ENCODE results near the gene DKK3.

DKK3 gene

GRCh38 chr11:11966826-11967668, 41.4 kb downstream of the DKK3 start:
- DNase-seq, result peak; percentile 32

DNA sequence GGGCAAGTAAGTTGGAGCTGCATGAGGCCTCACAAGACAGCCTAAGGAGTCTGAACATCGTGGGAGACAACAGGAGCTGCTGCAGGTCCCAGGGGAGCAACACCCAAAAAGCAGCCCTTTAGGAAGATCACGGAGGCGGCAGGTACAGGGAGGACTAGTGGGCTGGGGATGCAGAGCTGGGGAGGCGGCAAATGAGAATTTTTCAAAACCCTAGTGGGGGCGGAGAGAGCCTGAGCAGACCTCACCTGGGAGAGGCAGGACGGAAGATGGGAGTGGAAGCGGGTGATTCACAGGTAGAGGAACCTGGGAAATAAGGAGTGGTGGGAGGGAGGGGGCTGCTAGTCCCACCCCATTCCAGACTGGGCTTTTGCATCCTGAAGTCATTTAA, 42.1 kb downstream of the DKK3 start:
- DNase-seq, result no peak

GRCh38 chr11:11965656-11966353, 42.6 kb downstream of the DKK3 start:
- DNase-seq, result no peak

DNA sequence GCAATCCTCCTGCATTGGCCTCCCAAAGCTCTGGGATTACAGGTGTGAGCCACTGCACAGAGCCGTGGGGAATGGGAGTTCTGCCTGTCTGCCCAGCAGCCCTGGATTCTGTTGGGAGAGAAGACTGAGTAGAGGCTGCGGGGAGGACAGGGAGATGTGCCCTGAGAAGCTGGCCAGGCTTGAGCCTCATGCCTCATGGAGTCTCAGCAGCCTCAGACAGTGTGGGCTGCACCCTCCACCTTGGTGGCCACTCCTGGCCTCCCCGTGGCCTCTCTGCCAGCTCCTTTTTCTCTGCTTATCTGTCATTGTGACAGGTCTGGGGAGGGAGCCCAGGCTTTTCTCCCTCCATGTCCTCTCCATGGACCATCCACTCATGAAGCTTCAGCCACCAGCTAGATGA, 43.2 kb downstream of the DKK3 start:
- no peak for DNase-seq

DNA sequence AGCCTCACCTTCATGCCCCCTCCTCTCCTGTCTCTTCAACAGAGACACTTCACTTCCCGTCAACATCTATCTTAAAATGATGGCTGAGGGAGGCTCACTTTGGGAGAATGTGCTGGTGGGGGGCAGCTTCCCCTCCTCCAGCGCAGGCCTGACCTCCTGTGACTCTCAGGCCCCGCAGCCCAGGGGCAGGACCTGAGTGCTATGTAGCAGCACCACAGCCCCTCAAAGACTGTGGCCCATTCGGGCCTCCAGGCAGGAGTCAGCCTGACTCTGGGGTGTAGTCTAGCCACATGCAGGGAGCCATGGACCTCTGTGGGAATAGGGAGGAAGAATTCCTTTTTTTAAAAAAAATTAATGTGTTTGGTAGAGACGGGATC, 43.7 kb downstream of the DKK3 start:
- no peak for DNase-seq

DNA sequence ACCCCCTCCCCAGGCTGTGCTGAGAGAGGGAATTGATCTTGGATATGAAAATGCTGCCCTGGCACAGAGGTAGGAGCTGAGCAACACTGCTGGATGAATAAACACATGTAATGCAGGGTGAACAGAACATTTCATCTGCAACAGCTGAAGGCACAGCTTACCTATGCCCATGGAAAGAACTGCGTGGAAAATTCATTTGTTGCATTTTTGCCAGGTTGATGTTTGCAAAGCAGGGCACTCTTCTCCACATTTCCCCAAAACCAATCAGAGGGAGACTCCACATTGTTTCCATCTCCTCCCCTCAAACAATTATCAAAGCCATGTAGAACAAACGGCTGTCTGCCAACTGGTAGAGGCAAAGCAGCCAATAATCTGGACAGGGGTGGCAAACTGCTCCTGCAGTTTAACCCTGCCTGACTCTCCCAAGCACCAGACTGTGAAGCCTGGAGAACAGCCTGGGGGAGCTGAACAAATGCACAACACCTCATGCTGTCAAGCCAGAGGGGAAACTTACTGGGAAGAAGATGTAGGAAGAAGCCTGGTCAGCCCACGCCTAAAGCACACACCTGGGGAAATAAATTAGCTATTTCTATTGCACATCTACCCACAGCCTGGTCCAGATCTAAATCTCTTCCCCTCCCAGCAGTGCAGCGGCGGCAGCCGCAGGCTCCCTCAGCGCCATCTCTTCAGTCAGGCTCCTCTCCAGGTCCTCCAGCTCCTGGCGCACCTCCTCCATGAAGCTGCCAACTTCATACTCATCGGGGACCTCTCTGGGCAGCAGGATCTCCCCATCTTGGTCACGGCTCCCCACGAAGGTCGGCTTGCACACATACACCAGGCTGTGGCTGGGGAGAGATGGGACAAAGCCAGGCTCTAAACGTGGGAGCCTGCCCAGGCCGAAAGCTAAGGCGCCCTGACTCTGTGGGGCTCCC, 44.3 kb downstream of the DKK3 start:
- DNase-seq, result no peak

DNA sequence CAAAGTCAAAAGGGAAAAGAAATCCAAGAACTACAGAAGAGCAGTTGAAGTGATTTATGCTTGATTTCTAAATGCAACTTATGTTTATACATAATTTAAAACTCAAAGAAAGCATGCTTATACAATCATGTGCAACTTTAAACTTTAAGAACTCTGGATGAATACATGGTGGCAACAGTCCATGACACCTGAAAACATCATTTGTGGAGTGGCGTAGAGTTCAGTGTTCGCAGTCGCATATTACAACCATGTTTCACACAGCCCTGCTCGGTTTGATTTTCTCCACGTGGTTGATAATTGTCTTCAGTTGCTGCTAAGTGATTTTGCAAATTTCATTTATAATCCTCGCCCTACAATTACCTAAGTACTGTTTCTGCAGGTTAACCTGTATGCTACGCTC, 45.4 kb downstream of the DKK3 start:
- no peak for DNase-seq

GRCh38 chr11:11961399-11962028, 46.9 kb downstream of the DKK3 start:
- DNase-seq, result no peak

DNA sequence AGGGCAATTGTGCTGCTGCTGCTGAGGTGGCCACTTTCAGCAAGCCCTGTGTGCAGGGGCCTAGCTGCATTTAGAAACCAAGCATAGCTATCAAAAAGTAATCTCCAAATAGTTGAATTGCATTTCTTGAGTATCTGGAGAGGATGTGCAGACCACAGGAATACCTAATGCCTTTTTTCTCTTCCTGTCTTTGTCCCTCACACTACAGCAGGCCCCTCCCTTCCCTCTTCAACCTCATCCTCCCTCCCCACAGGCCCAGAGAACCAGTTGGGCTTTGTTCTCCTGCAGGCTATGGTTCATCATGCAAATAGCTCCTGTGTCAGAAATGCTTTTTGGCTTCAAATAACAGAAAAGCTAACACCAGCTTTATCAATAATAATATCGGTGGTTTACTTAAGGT, 47.7 kb downstream of the DKK3 start:
- DNase-seq, result no peak

DNA sequence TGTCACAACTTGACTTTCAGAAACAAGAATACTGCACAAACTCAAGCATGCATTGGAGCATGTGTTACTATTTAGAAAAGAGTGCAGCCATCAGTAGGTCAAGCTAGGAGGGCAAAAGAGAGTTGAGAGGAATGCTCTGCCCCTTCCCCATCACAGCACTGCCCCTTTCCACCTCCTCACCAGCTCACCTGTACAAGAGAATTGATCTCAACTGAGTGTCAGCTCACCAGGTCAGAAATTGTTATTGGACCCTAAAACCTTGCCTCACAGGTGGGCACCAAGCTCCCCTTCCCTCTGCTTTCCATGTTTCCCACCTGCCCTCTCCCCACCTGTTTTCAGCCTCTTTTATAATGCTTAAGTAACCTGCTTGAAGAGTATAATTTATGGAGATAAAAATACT, 48.8 kb downstream of the DKK3 start:
- DNase-seq, result no peak

GRCh38 chr11:11958403-11959231, 49.8 kb downstream of the DKK3 start:
- no peak for DNase-seq

- no peak for DNase-seq
Measured at GRCh38 chr11:11956006-11956405, 52.4 kb downstream of the DKK3 start.

GRCh38 chr11:11952036-11952435, 56.4 kb downstream of the DKK3 start:
- no peak for DNase-seq

DNA sequence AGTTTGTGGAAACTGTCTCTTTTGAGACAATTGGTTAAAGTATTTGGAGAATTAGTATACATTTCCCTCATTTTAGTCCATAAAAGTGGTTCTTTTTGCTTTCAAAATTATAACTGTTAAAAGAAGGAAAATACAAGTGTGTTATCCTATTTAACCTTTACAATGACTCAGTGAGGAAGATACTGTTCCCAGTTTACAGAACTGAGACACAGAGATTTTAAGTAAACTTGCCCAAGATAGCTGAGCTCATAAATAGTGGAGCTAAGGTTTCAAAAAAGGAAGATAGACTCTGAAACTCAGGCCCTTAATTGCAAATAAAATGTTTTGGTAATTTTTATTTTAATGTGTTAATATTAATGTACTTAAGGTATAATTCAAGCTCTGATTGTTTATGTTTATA, 58.9 kb downstream of the DKK3 start:
- DNase-seq, result no peak

DNA sequence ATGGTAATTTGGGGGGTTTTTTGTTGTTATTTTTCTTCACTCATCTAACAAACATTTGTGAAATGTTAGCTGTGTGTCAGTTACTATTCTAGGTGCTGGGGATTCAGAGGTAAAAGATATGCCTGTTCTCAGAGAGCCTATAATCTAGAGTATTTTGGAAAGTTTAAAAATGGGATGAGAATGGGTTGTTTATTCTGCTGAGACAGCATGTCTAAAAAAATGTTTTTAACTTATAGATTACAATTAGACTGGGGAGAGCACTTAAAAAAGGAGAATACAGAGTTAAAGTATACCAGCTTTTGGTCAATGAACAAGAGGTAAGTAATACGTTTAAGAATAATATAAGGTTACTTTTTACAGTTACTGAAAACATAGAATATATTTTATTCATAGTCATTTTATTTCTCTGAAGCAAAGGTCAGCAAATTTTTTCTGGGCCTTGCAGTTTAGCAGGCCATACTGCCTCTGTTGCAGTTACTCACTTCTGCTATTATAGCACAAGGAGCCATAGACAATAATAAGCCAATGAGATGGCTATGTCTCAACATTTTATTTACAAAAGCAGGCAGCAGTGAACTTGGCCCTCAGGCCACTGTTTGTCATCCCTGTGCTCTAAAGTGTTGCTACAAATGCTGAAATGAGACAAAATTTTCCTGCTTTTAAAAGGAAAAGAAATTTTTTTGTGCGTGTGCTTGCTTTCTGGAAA, 60.0 kb downstream of the DKK3 start:
- no peak for DNase-seq

DNA sequence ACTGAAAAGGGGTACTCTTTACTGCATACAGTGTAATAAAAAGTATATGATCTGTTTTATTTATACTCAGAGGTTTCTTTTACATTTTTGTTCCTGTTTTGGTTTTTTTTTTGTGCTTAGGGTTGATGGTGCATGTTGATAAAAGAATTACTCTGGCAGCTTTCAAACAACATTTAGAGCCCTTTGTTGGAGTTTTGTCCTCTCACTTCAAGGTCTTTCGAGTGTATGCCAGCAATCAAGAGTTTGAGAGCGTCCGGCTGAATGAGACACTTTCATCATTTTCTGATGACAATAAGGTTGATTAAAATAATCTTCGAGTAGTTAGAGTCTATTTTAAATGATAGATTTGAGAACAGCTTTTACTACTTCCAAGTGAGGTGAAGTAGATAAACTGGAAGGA, 60.6 kb downstream of the DKK3 start:
- DNase-seq, result no peak

DNA sequence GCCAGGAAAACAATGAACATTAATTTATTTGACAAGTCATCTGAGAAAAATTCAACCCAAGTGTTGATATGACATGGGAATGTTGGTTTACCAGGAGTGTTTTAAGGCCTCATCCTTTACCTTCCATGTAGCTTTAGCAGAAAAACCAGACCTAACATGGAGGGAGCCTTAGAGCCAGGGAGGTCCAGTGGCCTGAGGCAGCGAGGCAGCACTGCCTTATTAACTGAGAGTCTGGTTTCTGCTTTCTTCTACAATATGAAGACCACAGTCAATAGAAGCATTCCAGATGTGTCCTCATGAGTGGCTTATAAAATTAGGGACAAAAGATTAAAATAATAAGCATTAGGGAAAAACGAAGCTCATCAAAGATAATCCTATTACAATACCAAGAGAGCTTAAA, 61.5 kb downstream of the DKK3 start:
- DNase-seq, result no peak

GRCh38 chr11:11946180-11946579, 62.2 kb downstream of the DKK3 start:
- peak; percentile 62 for DNase-seq

- DNase-seq, result no peak
Measured at GRCh38 chr11:11944444-11944843, 64.0 kb downstream of the DKK3 start.

DNA sequence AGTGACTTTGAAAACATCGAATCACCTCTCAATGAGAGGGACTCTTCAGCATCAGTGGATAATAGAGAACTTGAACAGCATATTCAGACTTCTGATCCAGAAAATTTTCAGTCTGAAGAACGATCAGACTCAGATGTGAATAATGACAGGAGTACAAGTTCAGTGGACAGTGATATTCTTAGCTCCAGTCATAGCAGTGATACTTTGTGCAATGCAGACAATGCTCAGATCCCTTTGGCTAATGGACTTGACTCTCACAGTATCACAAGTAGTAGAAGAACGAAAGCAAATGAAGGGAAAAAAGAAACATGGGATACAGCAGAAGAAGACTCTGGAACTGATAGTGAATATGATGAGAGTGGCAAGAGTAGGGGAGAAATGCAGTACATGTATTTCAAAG, 65.8 kb downstream of the DKK3 start:
- no peak for DNase-seq

DNA sequence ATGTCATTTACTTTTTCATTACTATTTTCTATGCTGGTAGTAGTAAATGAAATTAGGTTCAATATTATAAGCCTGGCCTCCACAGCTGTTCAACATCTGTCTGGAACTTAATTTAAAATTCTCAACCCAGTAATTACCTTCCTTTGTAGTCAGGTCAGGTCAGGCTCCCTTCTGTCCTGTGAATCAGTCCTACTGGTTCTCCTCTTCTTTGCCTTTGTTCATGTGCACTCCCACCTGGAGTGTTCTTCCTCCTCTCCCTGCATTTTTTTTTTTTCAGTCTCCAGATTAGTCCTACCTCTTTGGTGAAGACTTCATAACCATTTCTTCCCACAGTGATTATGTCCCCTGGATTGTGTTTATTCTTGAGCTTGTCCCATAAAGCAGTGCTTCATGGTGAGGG, 67.9 kb downstream of the DKK3 start:
- DNase-seq, result no peak
